ENCODE data around the gene RHBDL2.

RHBDL2 gene

DNA sequence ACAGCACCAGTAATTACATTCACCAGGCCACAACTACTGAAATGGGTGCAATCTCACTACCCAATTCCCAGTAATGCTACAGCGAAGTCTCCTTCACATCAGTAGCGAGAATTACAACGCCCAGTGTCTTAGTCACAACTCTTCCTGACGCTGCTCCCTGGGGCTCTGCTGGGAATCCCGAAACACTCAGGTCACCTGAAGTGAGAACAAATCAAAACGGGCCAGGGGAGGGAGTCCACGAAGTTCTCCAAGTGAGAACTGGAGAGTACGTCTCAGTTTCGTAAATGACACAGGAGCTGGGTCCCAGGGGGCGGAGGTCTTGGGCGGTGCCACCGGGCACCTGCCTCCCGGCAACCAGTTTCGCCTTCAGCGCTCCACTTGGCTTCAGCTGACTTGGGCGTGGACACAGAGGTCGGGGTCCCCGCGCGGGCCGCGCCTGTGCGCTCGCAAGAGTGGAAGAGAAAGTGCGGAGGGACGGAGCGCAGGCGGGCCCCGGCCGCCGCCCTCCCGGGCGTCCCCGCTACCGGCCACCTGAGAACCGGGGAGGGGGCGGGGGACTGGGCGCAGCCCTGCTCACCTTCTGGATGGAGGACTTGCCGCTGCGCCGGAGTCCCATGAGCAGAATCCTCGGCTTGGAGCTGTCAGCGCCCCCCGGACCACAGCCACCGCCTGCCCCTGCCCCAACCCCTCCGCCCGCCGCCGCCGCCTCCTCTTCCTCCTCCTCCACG lies 82.6 kb downstream of the RHBDL2 start:
- Histone ChIP-seq H4K20me1 (ENCODE audit: insufficient read depth, low read length) (no peaks in the 10 kb centered on the region), H3K9me3 (ENCODE audit: low read length) (no peaks in the 10 kb centered on the region), H3K27me3 (ENCODE audit: insufficient read depth, low read length) (no peaks in the 10 kb centered on the region), H3K4me1 (ENCODE audit: insufficient read depth, low read length, severe bottlenecking) (peaks cover 28% of the 10 kb centered on the region), H3K4me2 (ENCODE audit: low read length) (peak overlapping the region; percentile 76), H3F3A (ENCODE audit: insufficient read depth, low read length) (peaks cover 3% of the 10 kb centered on the region; the same call in 1 of the 2 replicates), H3K4me3 (ENCODE audit: low read depth, low read length, poor library complexity, severe bottlenecking) (peak overlapping the region; percentile 76), H3K9ac (ENCODE audit: low read length) (peak overlapping the region; percentile 69), H3K36me3 (ENCODE audit: insufficient read depth, low read length) (peaks cover 27% of the 10 kb centered on the region; the same call in 1 of the 2 replicates), H3K9me2 (ENCODE audit: low read depth, low read length) (no peaks in the 10 kb centered on the region), H2AFZ (ENCODE audit: low read length) (no peak overlapping the region; the same call in 1 of the 2 replicates), H3K27ac (ENCODE audit: low read depth, low read length, poor library complexity, severe bottlenecking) (no peak overlapping the region), H3K79me2 (ENCODE audit: insufficient read depth, low read length) (no peaks in the 10 kb centered on the region; the same call in 1 of the 2 replicates)
- TF ChIP-seq EZH2 (IDR thresholded peaks at IDR 0.05; ENCODE audit: borderline replicate concordance, low read length), result no peak
- TF ChIP-seq, protein P1, sequence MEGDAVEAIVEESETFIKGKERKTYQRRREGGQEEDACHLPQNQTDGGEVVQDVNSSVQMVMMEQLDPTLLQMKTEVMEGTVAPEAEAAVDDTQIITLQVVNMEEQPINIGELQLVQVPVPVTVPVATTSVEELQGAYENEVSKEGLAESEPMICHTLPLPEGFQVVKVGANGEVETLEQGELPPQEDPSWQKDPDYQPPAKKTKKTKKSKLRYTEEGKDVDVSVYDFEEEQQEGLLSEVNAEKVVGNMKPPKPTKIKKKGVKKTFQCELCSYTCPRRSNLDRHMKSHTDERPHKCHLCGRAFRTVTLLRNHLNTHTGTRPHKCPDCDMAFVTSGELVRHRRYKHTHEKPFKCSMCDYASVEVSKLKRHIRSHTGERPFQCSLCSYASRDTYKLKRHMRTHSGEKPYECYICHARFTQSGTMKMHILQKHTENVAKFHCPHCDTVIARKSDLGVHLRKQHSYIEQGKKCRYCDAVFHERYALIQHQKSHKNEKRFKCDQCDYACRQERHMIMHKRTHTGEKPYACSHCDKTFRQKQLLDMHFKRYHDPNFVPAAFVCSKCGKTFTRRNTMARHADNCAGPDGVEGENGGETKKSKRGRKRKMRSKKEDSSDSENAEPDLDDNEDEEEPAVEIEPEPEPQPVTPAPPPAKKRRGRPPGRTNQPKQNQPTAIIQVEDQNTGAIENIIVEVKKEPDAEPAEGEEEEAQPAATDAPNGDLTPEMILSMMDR (IDR thresholded peaks at IDR 0.05; ENCODE audit: low read length), result no peak

DNA sequence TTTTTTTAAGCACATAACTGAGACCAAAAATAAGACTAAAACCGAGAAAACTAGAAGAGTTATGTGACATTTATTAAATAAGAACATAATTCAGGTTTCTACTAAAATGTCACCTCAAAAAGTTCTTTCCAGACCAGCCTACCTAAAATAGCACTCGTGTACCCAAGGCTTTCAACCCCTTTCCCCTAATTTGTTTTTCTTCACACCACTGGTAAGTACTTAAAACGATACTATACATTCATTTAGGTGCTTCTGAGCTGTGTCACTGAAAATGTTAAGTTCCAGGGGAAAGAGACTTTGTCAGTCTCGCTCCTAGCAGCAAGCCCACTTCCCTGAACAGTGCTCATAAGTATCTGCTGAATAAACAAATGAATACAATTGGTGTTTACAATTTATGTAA lies 88.8 kb downstream of the RHBDL2 start:
- no peaks in the 10 kb centered on the region for H3K79me2 ChIP-seq (ENCODE audit: insufficient read depth, low read length)
- H3K9ac ChIP-seq (ENCODE audit: low read length), result no peak overlapping the region
- no peak overlapping the region for H3K27ac ChIP-seq (ENCODE audit: low read depth, low read length, poor library complexity, severe bottlenecking)
- H4K20me1 ChIP-seq (ENCODE audit: insufficient read depth, low read length), result no peaks in the 10 kb centered on the region
- H3K9me2 ChIP-seq (ENCODE audit: low read depth, low read length), result no peaks in the 10 kb centered on the region
- H3K4me2 ChIP-seq (ENCODE audit: low read length), result no peak overlapping the region
- H2AFZ ChIP-seq (ENCODE audit: low read length), result no peak overlapping the region
- no peaks in the 10 kb centered on the region for H3F3A ChIP-seq (ENCODE audit: insufficient read depth, low read length)
- H3K4me1 ChIP-seq (ENCODE audit: insufficient read depth, low read length, severe bottlenecking), result peaks cover 18% of the 10 kb centered on the region
- H3K4me3 ChIP-seq (ENCODE audit: low read depth, low read length, poor library complexity, severe bottlenecking), result no peak overlapping the region
- no peak for TF ChIP-seq EZH2 (IDR thresholded peaks at IDR 0.05; ENCODE audit: borderline replicate concordance, low read length)
- TF ChIP-seq, protein P1 (IDR thresholded peaks at IDR 0.05; ENCODE audit: low read length), result no peak
- H3K27me3 ChIP-seq (ENCODE audit: insufficient read depth, low read length), result no peaks in the 10 kb centered on the region
- H3K36me3 ChIP-seq (ENCODE audit: insufficient read depth, low read length), result peaks cover 34% of the 10 kb centered on the region; the same call in 1 of the 2 replicates
- no peaks in the 10 kb centered on the region for H3K9me3 ChIP-seq (ENCODE audit: low read length)

DNA sequence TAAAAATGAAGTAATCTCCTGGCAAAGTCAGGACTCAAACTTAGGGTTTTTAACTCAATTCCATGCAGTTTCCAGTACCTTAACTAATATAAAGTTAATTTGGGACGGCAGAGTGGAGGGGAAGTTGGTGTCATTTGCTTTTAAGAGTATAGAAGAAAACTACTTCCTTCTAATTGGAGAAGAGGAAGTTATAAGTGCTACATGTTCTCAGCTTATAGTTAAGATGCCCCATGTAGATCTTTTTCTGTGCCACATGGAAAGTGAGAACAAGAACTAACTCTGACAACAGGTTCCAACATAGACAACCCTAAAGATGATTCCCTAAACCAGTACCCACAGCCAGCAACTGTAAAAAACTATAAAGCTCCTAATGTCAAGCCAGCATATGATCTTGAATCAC lies 93.6 kb downstream of the RHBDL2 start:
- no peak for TF ChIP-seq EZH2 (IDR thresholded peaks at IDR 0.05; ENCODE audit: borderline replicate concordance, low read length)
- TF ChIP-seq, protein P1 (IDR thresholded peaks at IDR 0.05; ENCODE audit: low read length), result no peak
- no peaks in the 10 kb centered on the region for H3K9me2 ChIP-seq (ENCODE audit: low read depth, low read length)
- H4K20me1 ChIP-seq (ENCODE audit: insufficient read depth, low read length), result no peaks in the 10 kb centered on the region
- no peak overlapping the region for H3K4me3 ChIP-seq (ENCODE audit: low read depth, low read length, poor library complexity, severe bottlenecking)
- no peaks in the 10 kb centered on the region for H3F3A ChIP-seq (ENCODE audit: insufficient read depth, low read length)
- no peaks in the 10 kb centered on the region for H3K27me3 ChIP-seq (ENCODE audit: insufficient read depth, low read length)
- no peak overlapping the region for H2AFZ ChIP-seq (ENCODE audit: low read length)
- H3K36me3 ChIP-seq (ENCODE audit: insufficient read depth, low read length), result peaks cover 49% of the 10 kb centered on the region
- H3K9ac ChIP-seq (ENCODE audit: low read length), result no peak overlapping the region
- no peaks in the 10 kb centered on the region for H3K79me2 ChIP-seq (ENCODE audit: insufficient read depth, low read length)
- H3K9me3 ChIP-seq (ENCODE audit: low read length), result no peaks in the 10 kb centered on the region
- peak overlapping the region; percentile 34 for H3K27ac ChIP-seq (ENCODE audit: low read depth, low read length, poor library complexity, severe bottlenecking)
- H3K4me2 ChIP-seq (ENCODE audit: low read length), result no peak overlapping the region; the same call in 1 of the 2 replicates
- H3K4me1 ChIP-seq (ENCODE audit: insufficient read depth, low read length, severe bottlenecking), result peaks cover 14% of the 10 kb centered on the region
